ENCODE measurements around the gene GPC3.

DNA sequence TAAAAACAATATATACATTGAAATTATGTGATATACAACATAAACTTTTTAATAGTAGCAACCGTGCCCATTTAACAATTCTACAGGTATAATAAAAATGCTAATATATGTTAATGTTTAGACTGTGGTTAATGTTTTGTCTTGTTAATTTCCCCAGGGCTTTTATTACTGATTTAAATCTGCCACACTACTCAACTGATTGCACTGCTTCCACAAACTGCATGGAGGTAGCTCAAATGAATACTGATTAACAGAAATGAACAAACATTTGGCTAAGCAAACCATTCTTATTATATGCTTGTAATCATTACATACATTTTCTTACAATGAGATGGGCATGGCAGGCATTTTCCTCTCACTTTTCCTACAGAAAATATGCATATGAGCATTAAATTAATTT, 275.9 kb downstream of the GPC3 start:
- TF ChIP-seq, protein P1, sequence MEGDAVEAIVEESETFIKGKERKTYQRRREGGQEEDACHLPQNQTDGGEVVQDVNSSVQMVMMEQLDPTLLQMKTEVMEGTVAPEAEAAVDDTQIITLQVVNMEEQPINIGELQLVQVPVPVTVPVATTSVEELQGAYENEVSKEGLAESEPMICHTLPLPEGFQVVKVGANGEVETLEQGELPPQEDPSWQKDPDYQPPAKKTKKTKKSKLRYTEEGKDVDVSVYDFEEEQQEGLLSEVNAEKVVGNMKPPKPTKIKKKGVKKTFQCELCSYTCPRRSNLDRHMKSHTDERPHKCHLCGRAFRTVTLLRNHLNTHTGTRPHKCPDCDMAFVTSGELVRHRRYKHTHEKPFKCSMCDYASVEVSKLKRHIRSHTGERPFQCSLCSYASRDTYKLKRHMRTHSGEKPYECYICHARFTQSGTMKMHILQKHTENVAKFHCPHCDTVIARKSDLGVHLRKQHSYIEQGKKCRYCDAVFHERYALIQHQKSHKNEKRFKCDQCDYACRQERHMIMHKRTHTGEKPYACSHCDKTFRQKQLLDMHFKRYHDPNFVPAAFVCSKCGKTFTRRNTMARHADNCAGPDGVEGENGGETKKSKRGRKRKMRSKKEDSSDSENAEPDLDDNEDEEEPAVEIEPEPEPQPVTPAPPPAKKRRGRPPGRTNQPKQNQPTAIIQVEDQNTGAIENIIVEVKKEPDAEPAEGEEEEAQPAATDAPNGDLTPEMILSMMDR (IDR thresholded peaks at IDR 0.05), result no peak
- no peak for TF ChIP-seq ZFX (IDR thresholded peaks at IDR 0.05; ENCODE audit: borderline replicate concordance)
